Osteoblast (primary cell): Measurements from ENCODE around the gene NUP98. TPM values are rescaled to one million over a fixed set of nuclear protein-coding genes. Genes with fewer than 3 reads are reported as not detected.
"Not testable (repeated sequence)": the region's sequence is repeated elsewhere in the genome, so short reads cannot be mapped to it uniquely, and the experiment has no call there.

ENCODE experiments used
- DNase-seq: peaks from one replicate; pipeline ENCODE4 v3.0.0; 2011; ENCODE audit warnings: low spot score, mixed read lengths; ENCODE audit not compliant: insufficient read length; ENCODE audit errors: missing footprints
- H2AFZ ChIP-seq: 2 replicates; pipeline ENCODE4 v1.6.0; 2011; ENCODE audit warnings: mild to moderate bottlenecking, low read length
- H3K27ac ChIP-seq: 2 replicates; pipeline ENCODE4 v1.5.1; 2011; ENCODE audit warnings: mild to moderate bottlenecking, low read depth, low read length, moderate library complexity
- H3K27me3 ChIP-seq: 2 replicates; pipeline ENCODE4 v1.6.0; 2012; ENCODE audit warnings: mild to moderate bottlenecking, control low read depth, inconsistent platforms, low read length, moderate library complexity; ENCODE audit not compliant: insufficient read depth
- H3K36me3 ChIP-seq: 2 replicates; pipeline ENCODE4 v1.5.1; 2011; ENCODE audit warnings: mild to moderate bottlenecking, low read length, control low read depth, moderate library complexity; ENCODE audit not compliant: insufficient read depth
- H3K4me1 ChIP-seq: 2 replicates; pipeline ENCODE4 v1.5.1; 2011; ENCODE audit warnings: mild to moderate bottlenecking, low read length, control low read depth, moderate library complexity; ENCODE audit not compliant: insufficient read depth
- H3K4me2 ChIP-seq: 2 replicates; pipeline ENCODE4 v1.6.0; 2011; ENCODE audit warnings: mild to moderate bottlenecking, low read length; ENCODE audit not compliant: insufficient read depth
- H3K4me3 ChIP-seq: fragments of 200-600 bp; sonication (generic); 3 replicates; pipeline ENCODE4 v1.5.1; 2012; ENCODE audit warnings: mild to moderate bottlenecking, low read length, inconsistent platforms; ENCODE audit not compliant: insufficient read depth
- H3K79me2 ChIP-seq: 2 replicates; pipeline ENCODE4 v1.6.0; 2012; ENCODE audit warnings: mild to moderate bottlenecking, low read length, control low read depth, inconsistent platforms; ENCODE audit not compliant: insufficient read depth
- H3K9me3 ChIP-seq: 2 replicates; pipeline ENCODE4 v1.5.1; 2011; ENCODE audit warnings: low read depth, low read length, control low read depth
- H4K20me1 ChIP-seq: 2 replicates; pipeline ENCODE4 v1.6.0; 2012; ENCODE audit warnings: mild to moderate bottlenecking, low read length, control low read depth; ENCODE audit not compliant: insufficient read depth
- total RNA-seq: library from RNA; depleted of rRNA; stranded (reverse); fragments of >200 nt; gene quantifications from 2 replicates; pipeline ENCODE4 v1.2.3, GENCODE V29; 2012
- TF ChIP-seq, protein P1 (sequence below): IDR thresholded peaks from 2 replicates; pipeline ENCODE4 v1.5.1; 2011; ENCODE audit warnings: mild to moderate bottlenecking, low read depth, low read length, moderate library complexity; ENCODE audit errors: extremely low read depth

Gene NUP98
- total RNA-seq, 1 donor: 114 TPM

GRCh38 chr11:3645552-3645951 lies 151.8 kb downstream of the NUP98 start:
- peaks cover 46% of the 10 kb centered on the region for H3K27me3 ChIP-seq
- no peak overlapping the region for H3K27ac ChIP-seq
- H3K4me2 ChIP-seq: no peak overlapping the region
- H3K4me3 ChIP-seq: no peak overlapping the region
- H3K36me3 ChIP-seq: no peaks in the 10 kb centered on the region
- no peaks in the 10 kb centered on the region for H4K20me1 ChIP-seq
- no peaks in the 10 kb centered on the region for H3K79me2 ChIP-seq
- no peak for DNase-seq
- peaks cover 8% of the 10 kb centered on the region for H3K4me1 ChIP-seq
- H2AFZ ChIP-seq: no peak overlapping the region
- TF ChIP-seq, protein P1, sequence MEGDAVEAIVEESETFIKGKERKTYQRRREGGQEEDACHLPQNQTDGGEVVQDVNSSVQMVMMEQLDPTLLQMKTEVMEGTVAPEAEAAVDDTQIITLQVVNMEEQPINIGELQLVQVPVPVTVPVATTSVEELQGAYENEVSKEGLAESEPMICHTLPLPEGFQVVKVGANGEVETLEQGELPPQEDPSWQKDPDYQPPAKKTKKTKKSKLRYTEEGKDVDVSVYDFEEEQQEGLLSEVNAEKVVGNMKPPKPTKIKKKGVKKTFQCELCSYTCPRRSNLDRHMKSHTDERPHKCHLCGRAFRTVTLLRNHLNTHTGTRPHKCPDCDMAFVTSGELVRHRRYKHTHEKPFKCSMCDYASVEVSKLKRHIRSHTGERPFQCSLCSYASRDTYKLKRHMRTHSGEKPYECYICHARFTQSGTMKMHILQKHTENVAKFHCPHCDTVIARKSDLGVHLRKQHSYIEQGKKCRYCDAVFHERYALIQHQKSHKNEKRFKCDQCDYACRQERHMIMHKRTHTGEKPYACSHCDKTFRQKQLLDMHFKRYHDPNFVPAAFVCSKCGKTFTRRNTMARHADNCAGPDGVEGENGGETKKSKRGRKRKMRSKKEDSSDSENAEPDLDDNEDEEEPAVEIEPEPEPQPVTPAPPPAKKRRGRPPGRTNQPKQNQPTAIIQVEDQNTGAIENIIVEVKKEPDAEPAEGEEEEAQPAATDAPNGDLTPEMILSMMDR: no peak
- no peaks in the 10 kb centered on the region for H3K9me3 ChIP-seq

GRCh38 chr11:3644817-3645235 lies 152.5 kb downstream of the NUP98 start, which contains the start of gene ART1:
ART1 (plus strand) TSS chr11:3645128; CDS start chr11:3659214, 14,086 bp downstream.
- no peak within 1 kb of the TSS for H3K27ac ChIP-seq
- no peak for DNase-seq
- no peaks in the 10 kb centered on the region for H3K9me3 ChIP-seq
- TF ChIP-seq, protein P1: no peak
- no peak within 1 kb of the TSS for H3K4me2 ChIP-seq
- no peaks in the 10 kb centered on the region for H4K20me1 ChIP-seq
- H3K79me2 ChIP-seq: no peaks in the 10 kb centered on the region
- peaks cover 8% of the 10 kb centered on the region for H3K4me1 ChIP-seq
- no peaks in the 10 kb centered on the region for H3K36me3 ChIP-seq
- H3K4me3 ChIP-seq: no peak within 1 kb of the TSS
- H3K27me3 ChIP-seq: peaks cover 44% of the 10 kb centered on the region
- H2AFZ ChIP-seq: no peak within 1 kb of the TSS

- H3K4me2 ChIP-seq: peak overlapping the region; percentile 74
- H4K20me1 ChIP-seq, H3K4me3 ChIP-seq, DNase-seq, H3K4me1 ChIP-seq, H3K79me2 ChIP-seq, H3K9me3 ChIP-seq, H3K27ac ChIP-seq, H2AFZ ChIP-seq, H3K36me3 ChIP-seq: not testable (repeated sequence)
- H3K27me3 ChIP-seq: peaks cover 36% of the 10 kb centered on the region
These were observed 154.2 kb downstream of the NUP98 start for GRCh38 chr11:3643102-3643546.

DNA sequence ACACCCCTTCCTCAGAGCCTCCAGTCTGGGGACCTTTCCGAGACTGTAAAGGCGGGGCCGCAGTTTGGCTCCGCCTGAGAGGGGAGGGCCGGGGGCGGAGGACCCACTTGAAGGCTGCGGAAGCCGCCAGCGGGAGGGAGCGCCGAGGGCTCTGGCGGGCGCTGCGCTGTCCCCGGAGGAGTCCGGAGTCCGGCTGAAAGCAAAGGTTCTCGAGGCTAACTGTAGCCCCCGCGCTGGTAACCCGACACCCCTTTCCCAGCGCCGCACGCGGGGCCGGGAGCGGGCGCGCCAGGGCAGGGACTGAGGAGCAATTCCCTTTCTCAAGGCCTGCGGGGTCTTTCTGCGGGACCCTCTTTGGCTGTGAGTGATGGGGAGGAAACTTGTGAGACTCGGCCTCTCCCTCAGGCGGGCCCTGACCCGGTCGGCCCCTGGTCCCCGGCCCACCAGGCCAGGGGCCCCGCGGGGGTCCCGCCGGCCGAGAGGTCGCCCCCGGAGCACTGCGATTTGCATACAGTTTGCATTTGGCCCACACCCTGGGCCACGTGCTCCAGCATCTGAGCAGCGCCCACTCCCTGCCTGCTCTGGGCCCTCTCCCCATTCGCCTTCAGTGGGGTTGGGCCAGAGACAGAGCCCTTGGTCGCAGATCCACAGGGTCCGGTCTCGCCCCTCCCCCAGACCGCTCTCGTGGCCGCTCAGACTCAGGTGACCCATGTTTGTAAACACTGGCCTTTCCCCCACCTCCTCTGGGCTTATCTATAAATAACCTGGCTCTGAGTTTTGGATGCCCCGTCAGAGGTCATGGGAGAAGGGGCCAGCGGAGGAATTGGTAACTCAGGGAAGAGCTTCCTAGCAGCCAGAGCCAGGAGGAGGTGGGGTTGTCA lies 155.0 kb downstream of the NUP98 start:
- Histone ChIP-seq H3K79me2 (no peaks in the 10 kb centered on the region), H2AFZ (peak overlapping the region; percentile 62), H3K27me3 (peaks cover 40% of the 10 kb centered on the region), H3K36me3 (no peaks in the 10 kb centered on the region), H3K9me3 (no peaks in the 10 kb centered on the region), H3K4me2 (peak overlapping the region; percentile 74), H3K4me1 (peaks cover 8% of the 10 kb centered on the region), H4K20me1 (no peaks in the 10 kb centered on the region), H3K27ac (no peak overlapping the region), H3K4me3 (peak overlapping the region; percentile 62)
- TF ChIP-seq, protein P1: no peak
- DNase-seq: peak; percentile 94
